ENCODE data around the gene ADAMTS13. TPM values are rescaled to one million over a fixed set of nuclear protein-coding genes. Genes with fewer than 3 reads are reported as not detected.

The ADAMTS13 gene
- total and polyA plus RNA-seq, 9 of the 15 experiments (the other 6 are each of a cell fraction or from before 2014, with no cell fraction given): 0.03 to 0.20 (median 0.04) TPM; not detected in 4

- BruUV-seq (replicated peaks): no TSS peak
- H3K4me2 ChIP-seq (ENCODE audit: insufficient read depth, low read length): no peak overlapping the region
- H3K9ac ChIP-seq (ENCODE audit: insufficient read depth in 1 of 2, low read depth in 2 of 2, low read length in 2 of 2): no peak overlapping the region
- H4K20me1 ChIP-seq (replicated peaks; ENCODE audit: control insufficient read depth, insufficient read depth, low read length): no peaks in the 10 kb centered on the region
- in situ Hi-C loops (cut with MboI) (no loop called here), intact Hi-C loops (cut with micrococcal nuclease) (no loop called here)
- DNase-seq (ENCODE audit: extremely low read depth in 1 of 4, low spot score in 3 of 4) (no peak), FAIRE-seq (no peak), ATAC-seq (no peak)
- CTCF ChIA-PET (ENCODE audit: low intra/inter-chr PET ratio): interaction anchor here (0.6 kb wide), 1 partner anchor 1222 kb away, joined by 4 read pairs; no protein-coding TSS in a partner anchor
- no peak for TF ChIP-seq ZFP91 (CRISPR knock-in tag; IDR thresholded peaks at IDR 0.05)
- no peak for TF ChIP-seq EP400 (IDR thresholded peaks at IDR 0.05)
- no peak for TF ChIP-seq KDM2B (CRISPR knock-in tag; IDR thresholded peaks at IDR 0.05)
- no peak for TF ChIP-seq HES1 (IDR thresholded peaks at IDR 0.05; ENCODE audit: low read depth)
- TF ChIP-seq SREBF2 (CRISPR knock-in tag; IDR thresholded peaks at IDR 0.05): no peak
- no peak for TF ChIP-seq JUND (IDR thresholded peaks at IDR 0.05; ENCODE audit: borderline replicate concordance, low read depth, low read length)
- TF ChIP-seq JUND (tag; IDR thresholded peaks at IDR 0.05; ENCODE audit: borderline replicate concordance, low read depth, low read length): no peak
- TF ChIP-seq ZNF263 (CRISPR knock-in tag; IDR thresholded peaks at IDR 0.05; ENCODE audit: borderline replicate concordance): no peak
- TF ChIP-seq, protein P1, sequence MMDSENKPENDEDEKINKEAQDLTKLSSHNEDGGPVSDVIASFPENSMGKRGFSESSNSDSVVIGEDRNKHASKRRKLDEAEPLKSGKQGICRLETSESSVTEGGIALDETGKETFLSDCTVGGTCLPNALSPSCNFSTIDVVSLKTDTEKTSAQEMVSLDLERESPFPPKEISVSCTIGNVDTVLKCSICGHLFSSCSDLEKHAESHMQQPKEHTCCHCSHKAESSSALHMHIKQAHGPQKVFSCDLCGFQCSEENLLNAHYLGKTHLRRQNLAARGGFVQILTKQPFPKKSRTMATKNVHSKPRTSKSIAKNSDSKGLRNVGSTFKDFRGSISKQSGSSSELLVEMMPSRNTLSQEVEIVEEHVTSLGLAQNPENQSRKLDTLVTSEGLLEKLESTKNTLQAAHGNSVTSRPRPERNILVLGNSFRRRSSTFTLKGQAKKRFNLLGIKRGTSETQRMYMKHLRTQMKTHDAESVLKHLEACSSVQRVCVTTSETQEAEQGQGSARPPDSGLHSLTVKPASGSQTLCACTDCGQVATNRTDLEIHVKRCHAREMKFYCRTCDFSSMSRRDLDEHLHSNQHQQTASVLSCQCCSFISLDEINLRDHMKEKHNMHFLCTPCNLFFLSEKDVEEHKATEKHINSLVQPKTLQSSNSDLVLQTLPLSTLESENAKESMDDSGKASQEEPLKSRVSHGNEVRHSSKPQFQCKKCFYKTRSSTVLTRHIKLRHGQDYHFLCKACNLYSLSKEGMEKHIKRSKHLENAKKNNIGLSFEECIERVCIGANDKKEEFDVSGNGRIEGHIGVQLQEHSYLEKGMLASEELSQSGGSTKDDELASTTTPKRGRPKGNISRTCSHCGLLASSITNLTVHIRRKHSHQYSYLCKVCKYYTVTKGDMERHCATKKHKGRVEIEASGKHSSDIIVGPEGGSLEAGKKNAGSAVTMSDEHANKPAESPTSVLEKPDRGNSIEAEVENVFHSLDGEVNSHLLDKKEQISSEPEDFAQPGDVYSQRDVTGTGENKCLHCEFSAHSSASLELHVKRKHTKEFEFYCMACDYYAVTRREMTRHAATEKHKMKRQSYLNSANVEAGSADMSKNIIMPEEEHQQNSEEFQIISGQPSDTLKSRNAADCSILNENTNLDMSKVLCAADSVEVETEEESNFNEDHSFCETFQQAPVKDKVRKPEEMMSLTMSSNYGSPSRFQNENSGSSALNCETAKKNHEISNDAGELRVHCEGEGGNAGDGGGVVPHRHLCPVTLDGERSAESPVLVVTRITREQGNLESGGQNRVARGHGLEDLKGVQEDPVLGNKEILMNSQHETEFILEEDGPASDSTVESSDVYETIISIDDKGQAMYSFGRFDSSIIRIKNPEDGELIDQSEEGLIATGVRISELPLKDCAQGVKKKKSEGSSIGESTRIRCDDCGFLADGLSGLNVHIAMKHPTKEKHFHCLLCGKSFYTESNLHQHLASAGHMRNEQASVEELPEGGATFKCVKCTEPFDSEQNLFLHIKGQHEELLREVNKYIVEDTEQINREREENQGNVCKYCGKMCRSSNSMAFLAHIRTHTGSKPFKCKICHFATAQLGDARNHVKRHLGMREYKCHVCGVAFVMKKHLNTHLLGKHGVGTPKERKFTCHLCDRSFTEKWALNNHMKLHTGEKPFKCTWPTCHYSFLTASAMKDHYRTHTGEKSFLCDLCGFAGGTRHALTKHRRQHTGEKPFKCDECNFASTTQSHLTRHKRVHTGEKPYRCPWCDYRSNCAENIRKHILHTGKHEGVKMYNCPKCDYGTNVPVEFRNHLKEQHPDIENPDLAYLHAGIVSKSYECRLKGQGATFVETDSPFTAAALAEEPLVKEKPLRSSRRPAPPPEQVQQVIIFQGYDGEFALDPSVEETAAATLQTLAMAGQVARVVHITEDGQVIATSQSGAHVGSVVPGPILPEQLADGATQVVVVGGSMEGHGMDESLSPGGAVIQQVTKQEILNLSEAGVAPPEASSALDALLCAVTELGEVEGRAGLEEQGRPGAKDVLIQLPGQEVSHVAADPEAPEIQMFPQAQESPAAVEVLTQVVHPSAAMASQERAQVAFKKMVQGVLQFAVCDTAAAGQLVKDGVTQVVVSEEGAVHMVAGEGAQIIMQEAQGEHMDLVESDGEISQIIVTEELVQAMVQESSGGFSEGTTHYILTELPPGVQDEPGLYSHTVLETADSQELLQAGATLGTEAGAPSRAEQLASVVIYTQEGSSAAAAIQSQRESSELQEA (IDR thresholded peaks at IDR 0.05; ENCODE audit: low read depth): no peak
- TF ChIP-seq SNIP1 (IDR thresholded peaks at IDR 0.05; ENCODE audit: low read depth): no peak
- no peak for TF ChIP-seq ZNF3 (CRISPR knock-in tag; IDR thresholded peaks at IDR 0.05)
- TF ChIP-seq PHB2 (IDR thresholded peaks at IDR 0.05; ENCODE audit: low read depth): no peak
- no peak for TF ChIP-seq MTA2 (IDR thresholded peaks at IDR 0.05; ENCODE audit: low read depth)
- no peak overlapping the region for H3K4me3 ChIP-seq
- no peaks in the 10 kb centered on the region; the same call in 1 of the 2 replicates for H3K9me3 ChIP-seq (replicated peaks; ENCODE audit: control insufficient read depth, insufficient read depth, low read depth, low read length)
- no peak overlapping the region for H3K27ac ChIP-seq (ENCODE audit: extremely low read depth, low read depth, low read length)
- no peaks in the 10 kb centered on the region for H3K79me2 ChIP-seq (ENCODE audit: control insufficient read depth, insufficient read depth, low read length)
- WGBS (ENCODE audit: insufficient coverage, low coverage, missing lambda C conversion rate): 25% methylated on average over 8 of the region's 8 CpGs
- no peaks in the 10 kb centered on the region for H3K9me1 ChIP-seq (ENCODE audit: control insufficient read depth, insufficient read depth, low read length)
- peaks cover 0 to 40% of the 10 kb centered on the region in 2 experiments; a peak in 2 of 5 replicates for H3K4me1 ChIP-seq (replicated peaks in 1 of 2; ENCODE audit: control insufficient read depth in 2 of 2, insufficient read depth in 2 of 2, low read length in 2 of 2)
- H3K36me3 ChIP-seq (ENCODE audit: control insufficient read depth, insufficient read depth, low read length): no peaks in the 10 kb centered on the region
- H3K27me3 ChIP-seq (ENCODE audit: control insufficient read depth in 2 of 2, insufficient read depth in 2 of 2, low read length in 2 of 2): peaks cover 32 to 93% of the 10 kb centered on the region in 2 experiments; a peak in 4 of 5 replicates
- POLR2A ChIA-PET: no interaction called here
- no peak overlapping the region for H2AFZ ChIP-seq (ENCODE audit: low read depth, low read length)
These were observed 69.4 kb downstream of the ADAMTS13 start for GRCh38 chr9:133491656-133491925.
